SK-N-SH treated with all-trans-retinoic acid at 6 μM for 48 hours (cell line): Measurements from ENCODE around the gene RBMX.

Experiments used
- PPARA ChIP-seq: fragments of 250-450 bp; sonication (Bioruptor Pico); IDR thresholded peaks from 2 replicates; pipeline ENCODE4 v1.5.0; 2020; ENCODE audit warnings: mild to moderate bottlenecking, borderline replicate concordance
- TCF4 ChIP-seq: fragments of 250-450 bp; sonication (Bioruptor Pico); IDR thresholded peaks from 2 replicates; pipeline ENCODE4 v1.8.0; 2021; ENCODE audit warnings: mild to moderate bottlenecking, moderate library complexity, borderline replicate concordance
- ZFP30 ChIP-seq: fragments of 450-650 bp; formaldehyde crosslinking; IDR thresholded peaks from 2 replicates; pipeline ENCODE4 v1.5.0; 2022; ENCODE audit warnings: mild to moderate bottlenecking, moderate library complexity
- TF ChIP-seq, protein P1 (sequence below): fragments of 250-450 bp; sonication (Bioruptor Pico); IDR thresholded peaks from 2 replicates; pipeline ENCODE4 v1.5.1; 2020; ENCODE audit warnings: low read depth, mild to moderate bottlenecking, moderate library complexity

DNA sequence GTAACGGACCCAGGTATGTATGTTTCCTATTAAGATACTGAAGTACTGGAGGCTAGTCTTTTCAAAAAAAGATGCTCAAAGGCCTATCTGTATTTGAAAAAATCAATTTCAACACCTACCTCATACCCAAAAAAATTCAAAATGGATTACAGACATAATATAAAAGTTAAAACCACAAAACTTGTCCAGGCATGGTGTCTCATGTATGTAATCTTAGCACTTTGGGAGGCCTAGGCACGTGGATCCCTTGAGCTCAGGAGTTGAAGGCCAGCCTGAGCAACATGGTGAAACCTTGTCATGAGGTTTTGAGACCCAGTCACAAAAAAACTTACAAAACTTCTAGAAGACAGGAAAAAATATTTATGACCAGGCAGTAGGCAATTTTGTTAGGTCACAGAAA is 16.7 kb downstream of the RBMX start:
- TF ChIP-seq TCF4 (CRISPR knock-in tag) (no peak), ZFP30 (CRISPR knock-in tag) (no peak), PPARA (no peak)
- TF ChIP-seq, protein P1, sequence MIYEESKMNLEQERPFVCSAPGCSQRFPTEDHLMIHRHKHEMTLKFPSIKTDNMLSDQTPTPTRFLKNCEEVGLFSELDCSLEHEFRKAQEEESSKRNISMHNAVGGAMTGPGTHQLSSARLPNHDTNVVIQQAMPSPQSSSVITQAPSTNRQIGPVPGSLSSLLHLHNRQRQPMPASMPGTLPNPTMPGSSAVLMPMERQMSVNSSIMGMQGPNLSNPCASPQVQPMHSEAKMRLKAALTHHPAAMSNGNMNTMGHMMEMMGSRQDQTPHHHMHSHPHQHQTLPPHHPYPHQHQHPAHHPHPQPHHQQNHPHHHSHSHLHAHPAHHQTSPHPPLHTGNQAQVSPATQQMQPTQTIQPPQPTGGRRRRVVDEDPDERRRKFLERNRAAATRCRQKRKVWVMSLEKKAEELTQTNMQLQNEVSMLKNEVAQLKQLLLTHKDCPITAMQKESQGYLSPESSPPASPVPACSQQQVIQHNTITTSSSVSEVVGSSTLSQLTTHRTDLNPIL (CRISPR knock-in tag) = no peak
